CD1c-positive myeloid dendritic cell (primary cell): ENCODE results near the gene CHMP3.
"Not testable (repeated sequence)": the region's sequence is repeated elsewhere in the genome, so short reads cannot be mapped to it uniquely, and the experiment has no call there.

ENCODE experiments used
- DNase-seq: peaks from one replicate; pipeline ENCODE4 v3.0.0-alpha.2; 2016; ENCODE audit errors: extremely low spot score

CHMP3 gene

GRCh38 chr2:86562922-86563649 lies at the start of gene CHMP3:
CHMP3 (minus strand) TSS chr2:86563443; CDS start chr2:86563348, 95 bp downstream.
- peak; percentile 100 for DNase-seq

- no peak for DNase-seq
These were observed 47.6 kb upstream of the CHMP3 start for GRCh38 chr2:86610871-86611270.

GRCh38 chr2:86608832-86609410 lies 45.7 kb upstream of the CHMP3 start:
- DNase-seq, result no peak

GRCh38 chr2:86603905-86604304 lies 40.7 kb upstream of the CHMP3 start:
- no peak for DNase-seq

GRCh38 chr2:86598966-86599365 lies 35.7 kb upstream of the CHMP3 start:
- no peak for DNase-seq

GRCh38 chr2:86596118-86596517 lies 32.9 kb upstream of the CHMP3 start:
- no peak for DNase-seq

GRCh38 chr2:86593266-86593665 lies 30.0 kb upstream of the CHMP3 start:
- DNase-seq, result no peak

DNA sequence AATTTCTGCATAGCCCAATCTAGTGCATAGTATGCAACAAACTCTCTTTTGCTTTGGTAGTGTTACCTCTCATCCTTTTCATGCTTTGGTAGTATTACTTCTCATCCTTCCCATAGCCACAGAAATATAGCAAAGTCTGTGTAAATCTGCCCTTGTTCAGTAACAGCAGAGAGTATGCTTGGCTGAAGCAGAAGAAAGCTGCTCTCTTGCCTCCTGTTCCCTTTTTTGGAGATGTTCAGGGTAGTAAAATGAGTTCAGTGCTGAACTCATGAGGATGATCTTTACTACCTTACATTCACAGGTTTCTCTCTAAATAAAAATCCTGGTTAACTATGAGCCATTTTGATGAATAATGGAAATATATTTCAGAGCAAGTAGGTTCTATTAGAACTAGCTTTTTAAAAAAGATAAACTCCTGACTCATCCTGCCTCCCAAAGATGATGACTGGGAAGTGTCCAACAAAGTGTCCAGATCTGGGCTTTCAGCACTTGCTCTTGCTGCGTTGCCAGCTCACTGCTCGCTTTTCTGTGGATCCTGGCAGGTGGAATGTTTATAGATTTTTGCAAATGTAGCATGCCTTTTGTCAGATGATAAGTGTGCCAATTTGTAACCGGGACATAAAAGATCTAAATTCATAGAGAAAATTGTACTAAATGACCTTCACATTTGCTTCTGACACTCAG lies 29.4 kb upstream of the CHMP3 start:
- DNase-seq, result no peak

- not testable (repeated sequence) for DNase-seq
These were observed 26.5 kb upstream of the CHMP3 start for GRCh38 chr2:86589701-86590100.

DNA sequence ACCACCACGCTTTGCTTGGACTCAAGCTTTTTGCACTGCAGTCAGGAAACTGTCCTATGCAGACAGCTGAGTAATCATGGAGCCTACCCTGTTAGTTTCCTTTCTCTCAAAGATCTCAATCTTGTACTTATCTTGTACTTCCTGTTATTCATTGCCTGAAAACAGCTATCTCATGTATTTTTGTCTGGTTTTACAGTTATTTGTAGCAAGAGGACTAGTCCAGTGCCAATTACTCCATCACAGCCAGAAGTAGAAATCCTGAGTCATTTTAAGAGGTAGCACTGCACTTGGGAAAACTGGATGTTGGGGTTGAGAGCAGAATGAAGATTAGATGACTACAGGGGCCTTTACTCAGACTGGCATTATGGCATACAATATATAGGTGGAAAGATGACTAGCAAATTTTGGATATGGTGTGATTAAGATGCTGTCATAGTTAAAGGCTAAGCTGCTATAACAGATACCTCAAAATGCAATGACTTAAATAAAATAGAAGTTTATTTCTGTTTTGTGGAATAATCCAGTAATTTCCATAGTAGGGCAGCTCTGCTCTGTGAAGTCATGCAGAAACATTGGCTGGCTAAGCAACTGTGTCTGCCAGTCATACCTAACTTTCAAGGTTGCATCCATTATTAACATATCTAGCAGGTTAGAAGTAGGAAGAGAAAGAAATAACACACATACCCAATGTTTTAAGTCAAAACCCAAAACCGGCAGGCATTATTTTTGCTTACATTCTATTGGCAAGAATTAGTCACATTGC lies 21.1 kb upstream of the CHMP3 start:
- peak; percentile 22 for DNase-seq

DNA sequence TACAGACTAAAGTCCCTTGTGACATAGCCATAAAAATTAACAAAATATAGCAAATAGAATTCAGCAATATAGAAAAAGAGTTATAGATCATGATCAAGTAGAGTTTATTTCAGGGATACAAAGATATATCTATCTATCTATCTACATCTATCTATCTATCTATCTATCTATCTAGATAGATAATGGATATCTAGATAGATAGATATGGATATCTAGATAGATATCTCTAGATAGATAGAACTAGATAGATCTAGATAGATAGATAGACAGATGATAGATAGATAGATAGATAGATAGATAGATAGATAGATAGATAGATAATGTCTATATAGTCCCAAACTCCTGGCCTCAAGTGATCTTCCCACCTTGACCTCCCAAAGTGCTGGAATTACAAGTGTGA lies 17.3 kb upstream of the CHMP3 start:
- DNase-seq, result no peak

- peak; percentile 49 for DNase-seq
These were observed 14.7 kb upstream of the CHMP3 start for GRCh38 chr2:86577817-86578456.

- peak; percentile 16 for DNase-seq
These were observed 6.8 kb upstream of the CHMP3 start for GRCh38 chr2:86570059-86570458.

DNA sequence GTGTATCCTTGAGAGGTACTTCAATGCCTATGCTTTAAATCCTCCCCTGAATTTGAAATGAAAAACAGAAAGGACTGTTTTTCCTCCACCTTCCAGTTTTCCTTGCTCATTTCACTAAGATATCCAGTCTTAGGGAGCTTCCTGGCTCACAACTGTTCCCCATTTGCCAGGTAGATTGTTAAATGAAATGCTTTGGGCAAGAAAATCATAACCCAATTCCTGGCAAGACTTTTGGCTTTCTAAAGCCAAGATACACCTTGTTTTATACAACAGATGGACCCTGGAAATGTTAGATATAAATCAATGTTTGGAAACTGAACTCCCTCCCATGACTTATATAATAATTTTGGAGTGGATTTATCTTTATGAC lies 3.6 kb upstream of the CHMP3 start:
- DNase-seq, result no peak

DNA sequence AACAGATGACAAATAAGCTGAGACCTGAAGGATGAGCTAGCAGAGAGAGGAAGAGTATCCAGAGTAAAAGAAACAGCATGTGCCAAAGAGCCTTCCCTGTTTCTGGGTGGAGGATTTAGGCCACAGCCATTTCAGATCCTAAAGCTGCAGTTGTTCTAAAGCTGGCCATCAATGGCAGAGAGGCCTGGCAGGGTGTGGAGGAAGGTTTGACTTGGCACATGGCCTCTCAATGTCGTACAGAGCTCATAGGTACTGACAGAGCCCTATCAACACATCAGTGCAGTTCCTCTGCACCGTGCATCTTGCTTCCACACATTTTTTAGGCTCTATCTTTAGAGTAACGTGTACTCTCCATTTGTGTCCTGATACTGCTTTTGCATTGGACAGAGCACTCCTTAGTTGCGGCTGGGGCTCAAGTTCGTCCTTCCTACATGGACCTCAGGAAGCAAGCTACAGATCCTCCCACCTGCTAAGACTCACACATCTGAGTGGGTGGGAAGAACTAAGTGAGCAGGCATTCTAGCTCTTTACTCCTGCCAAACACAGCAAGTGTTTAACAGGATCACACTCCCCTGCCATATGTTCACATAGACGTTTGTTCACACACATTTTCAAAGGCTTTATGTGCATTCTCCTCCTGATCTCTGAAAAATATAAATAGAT lies 3.0 kb upstream of the CHMP3 start:
- no peak for DNase-seq

DNA sequence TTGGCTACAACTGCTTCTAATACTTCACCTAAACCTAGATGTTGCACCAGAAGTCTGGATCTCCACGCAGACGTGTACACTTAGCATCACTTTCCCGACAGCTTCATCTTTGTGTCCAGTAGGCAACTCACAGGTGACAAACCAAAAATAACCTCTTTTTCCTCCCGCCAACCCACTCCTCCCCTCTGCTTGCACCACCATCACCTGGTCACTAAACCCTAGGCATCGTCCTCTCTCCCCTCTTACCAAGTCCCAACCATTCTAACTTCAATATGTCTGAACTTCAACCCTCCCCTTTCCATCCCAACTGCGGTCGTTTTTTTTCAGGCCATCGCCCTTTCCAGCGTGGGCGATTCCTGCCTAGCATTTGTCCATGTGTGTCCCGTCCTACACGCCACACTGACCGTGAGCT lies 413 bp upstream of the CHMP3 start:
- no peak for DNase-seq

DNA sequence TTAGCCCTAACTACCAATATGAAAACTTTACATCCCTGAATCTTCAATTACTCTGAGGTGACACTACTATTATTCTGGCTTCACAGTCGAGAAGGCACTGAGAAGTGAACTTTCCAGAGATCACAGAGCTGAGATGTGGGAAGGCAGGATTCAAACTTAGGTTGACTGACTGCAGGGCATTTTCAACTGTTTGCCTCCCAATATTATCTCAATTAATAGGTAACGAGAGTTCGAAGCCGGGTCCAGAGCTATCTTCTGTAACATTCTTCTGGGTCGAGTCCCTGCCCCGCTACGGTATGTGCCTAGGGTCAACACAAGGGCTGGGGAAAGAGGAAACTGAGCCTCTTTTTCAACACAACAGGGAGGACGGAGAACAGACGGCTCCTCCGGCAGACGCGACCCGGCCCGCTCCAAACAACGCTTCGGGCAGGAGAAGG lies 740 bp downstream of the CHMP3 start:
- peak; percentile 71 for DNase-seq

- DNase-seq, result peak; percentile 24
These were observed 5.4 kb downstream of the CHMP3 start for GRCh38 chr2:86557836-86558235.

DNA sequence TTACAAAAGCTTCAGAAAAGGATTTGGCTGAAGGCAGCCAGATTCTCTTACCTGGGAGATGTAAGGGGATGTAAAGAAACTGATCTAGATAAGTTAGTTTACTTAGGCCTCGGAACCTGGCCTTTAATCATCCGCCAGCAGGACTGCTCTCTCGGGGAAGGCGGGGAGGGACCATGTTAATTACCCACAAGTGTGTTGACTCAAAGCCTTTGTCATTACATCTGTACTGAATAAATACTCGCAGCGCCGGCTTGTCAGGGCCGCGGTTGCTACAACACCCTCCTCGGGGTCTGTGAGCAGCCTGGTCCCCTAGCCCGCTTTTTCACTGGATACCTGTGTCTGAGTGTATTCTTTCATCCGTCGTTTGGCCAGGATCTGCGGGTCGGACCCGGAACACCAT lies 6.7 kb downstream of the CHMP3 start:
- no peak for DNase-seq

- no peak for DNase-seq
These were observed 10.4 kb downstream of the CHMP3 start for GRCh38 chr2:86552889-86553288.
